Type B pancreatic cell (in vitro differentiated cells): ENCODE results near the gene RBM38. TPM values are rescaled to one million over a fixed set of nuclear protein-coding genes. Genes with fewer than 3 reads are reported as not detected.

Source experiments
- DNase-seq: peaks from one replicate; pipeline ENCODE4 v3.0.0; 2021; ENCODE audit warnings: mixed read lengths; ENCODE audit not compliant: unreplicated experiment; ENCODE audit errors: extremely low spot score
- H3K27ac Mint-ChIP-seq: 2 replicates; pipeline ENCODE4 v1.8.0; 2021; ENCODE audit warnings: mild to moderate bottlenecking, mixed read lengths
- H3K27me3 Mint-ChIP-seq: 2 replicates; pipeline ENCODE4 v1.8.0; 2021; ENCODE audit warnings: mixed read lengths
- H3K36me3 Mint-ChIP-seq: 2 replicates; pipeline ENCODE4 v1.8.0; 2021; ENCODE audit warnings: mixed read lengths
- H3K4me1 Mint-ChIP-seq: one replicate; pipeline ENCODE4 v1.8.0; 2021; ENCODE audit warnings: mixed read lengths; ENCODE audit not compliant: unreplicated experiment
- H3K4me3 Mint-ChIP-seq: 2 replicates; pipeline ENCODE4 v1.8.0; 2021; ENCODE audit warnings: mild to moderate bottlenecking, mixed read lengths
- H3K9me3 Mint-ChIP-seq: 2 replicates; pipeline ENCODE4 v1.8.0; 2021; ENCODE audit warnings: mixed read lengths
- total RNA-seq: library from RNA; stranded (reverse); gene quantifications from 2 replicates; pipeline ENCODE4 v1.2.1, GENCODE V29; 2021; ENCODE audit warnings: low replicate concordance
- TF ChIP-seq, protein P1 (sequence below): fragments of 200-600 bp; sonication (generic); conservative IDR thresholded peaks from 2 replicates; pipeline ENCODE4 v1.5.0; 2021; ENCODE audit warnings: antibody characterized with exemption, mild to moderate bottlenecking

RBM38 gene
- total RNA-seq, 1 donor from 2014 or later, result 26.5 TPM

DNA sequence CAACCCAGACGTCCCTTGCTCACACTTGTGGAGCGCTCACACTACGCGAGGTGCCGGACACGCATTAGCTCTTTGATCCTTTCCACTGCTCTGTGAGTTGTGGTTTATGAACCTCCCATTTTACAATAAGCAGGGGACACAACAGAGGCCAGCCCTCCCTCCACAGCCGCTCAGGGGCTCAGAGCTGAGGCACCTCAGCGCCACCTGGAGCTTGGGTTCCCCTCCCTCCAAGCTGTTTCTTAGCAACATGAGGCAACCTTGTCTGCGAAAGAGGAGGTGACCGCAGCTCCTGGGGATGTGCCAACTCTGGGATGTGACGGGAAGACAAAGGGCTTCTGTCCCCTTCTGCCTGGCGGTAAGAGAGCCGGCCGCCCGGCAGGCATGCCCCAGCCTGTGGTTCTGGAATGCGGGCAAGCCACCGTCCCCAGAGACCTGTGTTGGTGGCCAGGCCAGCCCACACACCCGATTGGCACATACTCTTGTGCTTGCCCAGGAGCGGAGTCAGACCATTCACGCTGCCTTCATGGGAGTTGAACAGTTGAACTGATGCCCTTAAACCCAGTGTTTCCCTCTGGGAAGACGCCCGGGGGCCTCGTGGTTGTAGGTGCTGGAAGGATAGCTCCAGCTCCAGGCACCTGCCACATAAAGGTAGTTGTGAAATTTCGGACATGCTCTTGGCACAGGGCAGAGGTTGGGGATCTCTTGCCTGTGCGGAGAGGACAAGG, 44.5 kb downstream of the RBM38 start:
- H3K9me3 Mint-ChIP-seq, result no peaks in the 10 kb centered on the region
- no peak overlapping the region for H3K4me3 Mint-ChIP-seq
- H3K27ac Mint-ChIP-seq, result no peak overlapping the region
- H3K27me3 Mint-ChIP-seq, result no peaks in the 10 kb centered on the region
- H3K36me3 Mint-ChIP-seq, result no peaks in the 10 kb centered on the region
- H3K4me1 Mint-ChIP-seq, result peaks cover 20% of the 10 kb centered on the region
- TF ChIP-seq, protein P1, sequence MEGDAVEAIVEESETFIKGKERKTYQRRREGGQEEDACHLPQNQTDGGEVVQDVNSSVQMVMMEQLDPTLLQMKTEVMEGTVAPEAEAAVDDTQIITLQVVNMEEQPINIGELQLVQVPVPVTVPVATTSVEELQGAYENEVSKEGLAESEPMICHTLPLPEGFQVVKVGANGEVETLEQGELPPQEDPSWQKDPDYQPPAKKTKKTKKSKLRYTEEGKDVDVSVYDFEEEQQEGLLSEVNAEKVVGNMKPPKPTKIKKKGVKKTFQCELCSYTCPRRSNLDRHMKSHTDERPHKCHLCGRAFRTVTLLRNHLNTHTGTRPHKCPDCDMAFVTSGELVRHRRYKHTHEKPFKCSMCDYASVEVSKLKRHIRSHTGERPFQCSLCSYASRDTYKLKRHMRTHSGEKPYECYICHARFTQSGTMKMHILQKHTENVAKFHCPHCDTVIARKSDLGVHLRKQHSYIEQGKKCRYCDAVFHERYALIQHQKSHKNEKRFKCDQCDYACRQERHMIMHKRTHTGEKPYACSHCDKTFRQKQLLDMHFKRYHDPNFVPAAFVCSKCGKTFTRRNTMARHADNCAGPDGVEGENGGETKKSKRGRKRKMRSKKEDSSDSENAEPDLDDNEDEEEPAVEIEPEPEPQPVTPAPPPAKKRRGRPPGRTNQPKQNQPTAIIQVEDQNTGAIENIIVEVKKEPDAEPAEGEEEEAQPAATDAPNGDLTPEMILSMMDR, result no peak
- no peak for DNase-seq

DNA sequence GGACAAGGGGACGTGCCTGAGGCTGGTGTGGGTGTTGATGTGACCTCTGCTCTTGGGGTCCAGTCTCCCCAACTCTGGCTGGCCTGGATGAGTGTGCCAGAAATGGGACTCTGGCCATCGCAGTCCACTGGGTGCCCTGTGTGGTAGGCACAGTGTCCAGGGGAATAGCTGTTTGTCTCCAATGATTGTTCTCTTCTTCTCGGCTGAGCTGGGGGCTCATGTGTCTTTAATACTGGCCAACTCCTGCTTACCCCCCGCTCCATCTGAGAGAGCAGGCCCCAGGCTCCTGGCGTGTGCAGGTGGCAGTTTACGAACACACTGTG, 45.0 kb downstream of the RBM38 start:
- H3K4me1 Mint-ChIP-seq, result peaks cover 22% of the 10 kb centered on the region
- H3K27me3 Mint-ChIP-seq, result no peaks in the 10 kb centered on the region
- no peak overlapping the region for H3K27ac Mint-ChIP-seq
- TF ChIP-seq, protein P1, result no peak
- no peaks in the 10 kb centered on the region for H3K9me3 Mint-ChIP-seq
- DNase-seq, result no peak
- no peak overlapping the region for H3K4me3 Mint-ChIP-seq
- H3K36me3 Mint-ChIP-seq, result no peaks in the 10 kb centered on the region

DNA sequence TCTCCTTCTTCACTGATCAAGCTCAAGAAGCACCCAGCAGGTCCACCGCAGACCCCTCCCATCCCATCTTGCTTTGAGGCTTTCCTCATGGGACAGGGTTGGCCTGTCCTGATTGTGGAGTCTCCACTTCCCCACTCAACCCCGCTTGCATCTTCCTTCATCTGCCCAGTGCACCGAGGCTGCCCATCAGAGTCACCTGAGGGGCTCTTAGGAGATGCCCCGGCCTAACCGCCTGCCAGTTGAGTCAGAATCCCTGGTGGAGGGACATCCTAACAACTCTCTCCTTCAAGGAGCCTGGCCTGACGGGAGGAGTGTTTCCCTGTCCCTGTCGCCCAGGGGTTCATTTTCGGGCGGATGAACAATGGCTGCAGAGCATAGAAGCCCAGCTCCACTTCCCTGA, 46.1 kb downstream of the RBM38 start:
- Mint-ChIP-seq H3K4me1 (peaks cover 24% of the 10 kb centered on the region), H3K36me3 (no peaks in the 10 kb centered on the region), H3K27ac (no peak overlapping the region)

DNA sequence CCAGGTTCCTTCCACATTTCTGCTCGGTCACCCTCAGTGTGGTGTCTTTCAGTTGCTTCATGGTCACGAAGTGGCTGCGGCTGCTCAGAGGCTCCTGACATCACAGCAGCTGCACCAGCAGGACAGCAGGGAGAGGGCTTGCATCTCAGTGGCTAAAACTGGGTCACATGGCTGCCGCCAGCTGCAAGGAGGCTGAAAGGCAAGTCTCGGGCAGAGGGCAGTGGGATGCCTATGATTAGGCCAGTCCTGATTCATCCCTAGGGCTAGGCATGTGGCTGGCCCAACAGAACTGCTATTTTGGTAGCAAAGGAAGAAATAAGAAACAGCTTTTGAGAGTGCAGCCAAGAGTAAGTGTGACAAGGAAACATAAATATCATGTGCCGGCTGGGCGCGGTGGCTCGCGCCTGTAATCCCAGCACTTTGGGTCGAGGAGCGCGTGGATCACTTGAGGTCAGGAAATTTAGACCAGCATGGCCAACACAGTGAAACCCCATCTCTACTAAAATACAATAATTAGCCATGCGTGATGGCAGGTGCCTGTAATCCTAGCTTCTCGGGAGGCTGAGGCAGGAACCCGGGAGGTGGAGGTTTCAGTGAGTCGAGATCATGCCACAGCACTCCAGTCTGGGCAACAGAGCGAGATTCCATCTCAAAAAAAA, 46.6 kb downstream of the RBM38 start:
- peaks cover 24% of the 10 kb centered on the region for H3K4me1 Mint-ChIP-seq
- no peaks in the 10 kb centered on the region for H3K36me3 Mint-ChIP-seq
- H3K4me3 Mint-ChIP-seq, result no peak overlapping the region
- no peaks in the 10 kb centered on the region for H3K27me3 Mint-ChIP-seq
- no peaks in the 10 kb centered on the region for H3K9me3 Mint-ChIP-seq
- TF ChIP-seq, protein P1, result no peak
- H3K27ac Mint-ChIP-seq, result no peak overlapping the region
- no peak for DNase-seq

More for the DNA sequence above, 46.1 kb downstream of the RBM38 start:
- DNase-seq, result no peak
- Mint-ChIP-seq H3K27me3 (no peaks in the 10 kb centered on the region), H3K4me3 (no peak overlapping the region), H3K9me3 (no peaks in the 10 kb centered on the region)
- TF ChIP-seq, protein P1, result no peak

DNA sequence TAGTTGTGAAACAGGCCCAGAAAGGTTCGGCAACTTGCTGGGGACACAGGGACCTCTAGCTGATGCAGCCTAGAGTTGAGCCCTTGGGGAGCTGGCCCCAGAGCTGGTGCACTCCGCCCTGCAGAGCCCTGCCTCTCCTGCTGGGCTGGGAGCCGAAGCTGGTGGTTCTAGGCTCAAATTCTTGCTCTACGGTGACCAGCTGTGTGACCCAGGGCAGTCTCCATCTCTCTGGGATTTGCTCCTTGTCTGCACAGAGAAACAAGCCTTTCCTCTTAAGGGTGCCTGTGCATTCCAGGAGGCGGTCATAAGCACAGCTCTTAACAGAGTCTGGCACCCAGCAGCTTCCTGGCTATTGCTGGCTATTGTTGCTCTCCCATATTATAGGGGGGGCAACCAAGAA, 47.4 kb downstream of the RBM38 start:
- Mint-ChIP-seq H3K27ac (no peak overlapping the region), H3K4me1 (peaks cover 22% of the 10 kb centered on the region), H3K4me3 (no peak overlapping the region), H3K36me3 (no peaks in the 10 kb centered on the region), H3K9me3 (no peaks in the 10 kb centered on the region), H3K27me3 (peaks cover under 1% of the 10 kb centered on the region)
- no peak for DNase-seq
- TF ChIP-seq, protein P1, result no peak
